ENCODE data around the gene TSPAN18. TPM values are rescaled to one million over a fixed set of nuclear protein-coding genes. Genes with fewer than 3 reads are reported as not detected.

The TSPAN18 gene
- total RNA-seq, 2 donors from 2014 or later: 3.4 to 13.4 TPM

- no peaks in the 10 kb centered on the region for H3K9me3 ChIP-seq
- intact Hi-C loops (cut with DNase I): no loop called here
- no peak overlapping the region for H3K9ac ChIP-seq (ENCODE audit: low read depth in 2 of 2, low read length in 2 of 2)
- H3K27me3 ChIP-seq: no peaks in the 10 kb centered on the region
- no peak for DNase-seq
- H3K4me3 ChIP-seq: no peak overlapping the region
- no peaks in the 10 kb centered on the region for H3K4me1 ChIP-seq
- H3K36me3 ChIP-seq: no peaks in the 10 kb centered on the region
- no peak overlapping the region for H3K27ac ChIP-seq
- no peak for TF ChIP-seq CTCF (IDR thresholded peaks at IDR 0.05)
Observed at GRCh38 chr11:44966694-44967093, 239.9 kb downstream of the TSPAN18 start.

GRCh38 chr11:44967930-44968496, 241.3 kb downstream of the TSPAN18 start:
- Histone ChIP-seq H3K36me3 (no peaks in the 10 kb centered on the region), H3K4me3 (no peak overlapping the region), H3K27me3 (no peaks in the 10 kb centered on the region), H3K27ac (no peak overlapping the region), H3K9me3 (no peaks in the 10 kb centered on the region), H3K9ac (ENCODE audit: low read depth in 2 of 2, low read length in 2 of 2) (no peak overlapping the region), H3K4me1 (no peaks in the 10 kb centered on the region)
- no peak for DNase-seq
- intact Hi-C loops (cut with DNase I): no loop called here
- TF ChIP-seq CTCF (IDR thresholded peaks at IDR 0.05): no peak

- intact Hi-C loops (cut with DNase I): no loop called here
Observed at GRCh38 chr11:44968510-44968909, 241.7 kb downstream of the TSPAN18 start.

GRCh38 chr11:44969651-44970252, 243.0 kb downstream of the TSPAN18 start:
- no peak for DNase-seq
- H3K9me3 ChIP-seq: no peaks in the 10 kb centered on the region

More at GRCh38 chr11:44968510-44968909, 241.7 kb downstream of the TSPAN18 start:
- no peak overlapping the region for H3K4me3 ChIP-seq
- no peaks in the 10 kb centered on the region for H3K4me1 ChIP-seq
- DNase-seq: no peak
- no peaks in the 10 kb centered on the region for H3K9me3 ChIP-seq
- TF ChIP-seq CTCF (IDR thresholded peaks at IDR 0.05): no peak
- no peaks in the 10 kb centered on the region for H3K36me3 ChIP-seq
- H3K27ac ChIP-seq: no peak overlapping the region
- H3K27me3 ChIP-seq: no peaks in the 10 kb centered on the region
- no peak overlapping the region for H3K9ac ChIP-seq (ENCODE audit: low read depth in 2 of 2, low read length in 2 of 2)

GRCh38 chr11:44970293-44970692, 243.5 kb downstream of the TSPAN18 start:
- Histone ChIP-seq H3K9me3 (no peaks in the 10 kb centered on the region), H3K27me3 (no peaks in the 10 kb centered on the region), H3K36me3 (no peaks in the 10 kb centered on the region), H3K4me3 (no peak overlapping the region), H3K4me1 (no peaks in the 10 kb centered on the region), H3K9ac (ENCODE audit: low read depth in 2 of 2, low read length in 2 of 2) (no peak overlapping the region), H3K27ac (no peak overlapping the region)
- intact Hi-C loops (cut with DNase I): no loop called here
- TF ChIP-seq CTCF (IDR thresholded peaks at IDR 0.05): no peak
- no peak for DNase-seq

More at GRCh38 chr11:44969651-44970252, 243.0 kb downstream of the TSPAN18 start:
- Histone ChIP-seq H3K9ac (ENCODE audit: low read depth in 2 of 2, low read length in 2 of 2) (no peak overlapping the region), H3K4me3 (no peak overlapping the region), H3K4me1 (no peaks in the 10 kb centered on the region), H3K27ac (no peak overlapping the region), H3K27me3 (no peaks in the 10 kb centered on the region), H3K36me3 (no peaks in the 10 kb centered on the region)
- no peak for TF ChIP-seq CTCF (IDR thresholded peaks at IDR 0.05)
- intact Hi-C loops (cut with DNase I): no loop called here

Measured in colonic mucosa (tissue), 4 donors.